CD4-positive, alpha-beta T cell treated with Interferon alpha-2 for 1 hour (primary cell): ENCODE data around the gene PTPN21.
"Not testable (repeated sequence)": the region's sequence is repeated elsewhere in the genome, so short reads cannot be mapped to it uniquely, and the experiment has no call there.

Experiments
- DNase-seq, 2 donors: peaks; one replicate each; pipeline ENCODE4 v3.0.0-alpha.2; 2020 to 2022

The PTPN21 gene

DNA sequence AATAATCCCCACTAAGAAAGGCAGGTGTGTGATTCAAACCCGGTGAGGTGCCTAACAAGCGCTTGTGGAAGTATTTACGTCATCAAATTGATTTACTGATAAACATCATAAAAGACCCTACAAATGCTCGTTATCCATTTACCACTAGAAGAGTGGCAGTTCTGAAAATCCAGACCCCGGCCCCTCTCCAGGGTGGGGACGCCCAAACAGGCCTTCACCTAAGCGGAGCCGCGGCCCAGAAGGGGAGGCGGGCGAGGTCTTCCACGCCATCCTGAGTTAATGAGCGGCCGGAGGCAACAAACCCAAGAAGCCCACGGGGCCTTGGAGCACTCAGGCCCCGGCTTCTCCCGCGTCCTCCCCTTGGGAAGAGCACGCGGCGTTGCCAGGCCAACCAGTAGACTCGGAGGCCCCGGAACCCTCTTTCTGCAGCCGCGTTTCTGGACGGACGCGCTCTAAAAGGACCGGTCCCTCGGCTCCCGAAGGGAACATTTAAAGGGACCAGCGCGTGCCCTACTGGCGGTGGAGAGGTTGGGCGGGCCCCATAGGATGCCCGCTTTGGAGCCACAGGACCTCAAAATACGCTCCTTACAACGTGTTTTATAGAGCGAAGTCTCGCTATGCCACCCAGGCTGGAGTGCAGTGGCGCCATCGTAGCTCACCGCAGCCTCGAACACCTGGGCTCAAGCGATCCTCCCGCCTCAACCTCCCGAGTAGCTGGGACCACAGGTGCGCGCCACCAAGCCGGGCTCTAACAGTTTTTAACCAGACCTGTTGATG, 3.5 kb downstream of the PTPN21 start:
- peak; percentile 33 to 52 for DNase-seq

GRCh38 chr14:88550078-88550477, 4.7 kb downstream of the PTPN21 start:
- no peak for DNase-seq

GRCh38 chr14:88547386-88547780, 7.4 kb downstream of the PTPN21 start:
- no peak for DNase-seq

GRCh38 chr14:88546621-88547385, 8.0 kb downstream of the PTPN21 start:
- no peak for DNase-seq

DNA sequence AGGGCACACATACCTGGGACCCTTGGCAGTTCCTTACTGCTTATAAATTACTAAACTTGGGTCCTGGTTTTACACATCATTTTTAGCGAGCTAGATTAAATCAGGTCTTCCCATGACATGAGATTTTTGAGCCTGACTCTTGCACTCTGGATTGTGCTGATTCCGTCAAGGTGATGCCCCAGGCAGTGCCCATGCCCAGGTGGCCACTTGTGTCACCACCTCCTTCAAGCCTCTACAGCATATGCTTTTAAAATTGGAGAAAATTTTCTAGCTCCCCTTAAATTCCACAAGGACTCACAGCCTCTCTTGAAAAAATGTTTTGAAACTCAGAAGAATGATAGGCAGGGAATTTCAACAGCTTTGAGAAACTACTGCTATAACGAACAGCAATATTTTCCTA, 9.6 kb downstream of the PTPN21 start:
- DNase-seq = no peak

DNA sequence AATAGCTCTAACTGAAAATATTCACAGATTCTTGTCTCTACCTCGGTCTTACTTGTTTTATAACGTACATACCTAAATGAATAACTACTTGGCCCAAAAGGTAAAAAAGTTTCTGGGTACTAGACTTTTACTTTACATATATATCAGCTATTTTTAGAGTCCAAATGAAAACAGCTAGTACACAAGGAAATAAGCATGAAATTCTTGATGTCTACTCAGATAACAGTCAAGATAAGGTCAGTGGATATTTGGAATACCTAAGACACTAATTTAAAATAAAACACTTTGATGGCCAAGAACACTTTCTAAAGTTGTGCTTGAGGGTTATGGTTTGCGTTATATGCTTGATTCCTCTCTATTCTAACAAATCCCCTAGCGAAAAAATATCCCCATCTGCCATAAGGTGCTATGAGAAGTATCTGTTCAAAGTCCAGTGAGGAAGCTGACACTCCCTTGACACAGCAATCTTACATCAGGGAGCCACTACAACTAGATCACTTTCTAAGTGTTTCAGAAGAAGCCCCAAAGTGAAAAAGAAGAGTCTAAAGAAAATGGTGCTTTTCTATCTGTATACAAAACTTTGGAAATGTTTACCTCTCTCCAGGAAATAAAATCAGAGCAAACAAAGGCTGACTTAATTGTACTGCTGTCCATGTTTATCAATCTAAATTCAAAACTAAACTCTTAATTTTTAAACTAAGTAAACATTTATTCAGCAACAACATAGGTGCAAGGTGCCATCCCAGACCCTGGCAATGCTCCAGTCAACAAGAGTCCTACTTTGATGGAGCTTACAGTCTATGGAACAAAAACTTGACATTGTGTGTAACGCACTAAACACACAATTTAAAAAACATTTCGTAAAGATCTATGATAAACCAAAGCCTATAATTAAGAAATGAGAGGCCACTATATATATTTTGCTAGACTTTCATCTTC, 11.7 kb downstream of the PTPN21 start:
- DNase-seq = no peak

GRCh38 chr14:88541324-88541723, 13.5 kb downstream of the PTPN21 start:
- no peak for DNase-seq

GRCh38 chr14:88535813-88536212, 19.0 kb downstream of the PTPN21 start:
- DNase-seq = no peak

- DNase-seq = no peak
Measured at GRCh38 chr14:88535149-88535548, 19.7 kb downstream of the PTPN21 start.

GRCh38 chr14:88533064-88533602, 21.7 kb downstream of the PTPN21 start:
- no peak for DNase-seq

DNA sequence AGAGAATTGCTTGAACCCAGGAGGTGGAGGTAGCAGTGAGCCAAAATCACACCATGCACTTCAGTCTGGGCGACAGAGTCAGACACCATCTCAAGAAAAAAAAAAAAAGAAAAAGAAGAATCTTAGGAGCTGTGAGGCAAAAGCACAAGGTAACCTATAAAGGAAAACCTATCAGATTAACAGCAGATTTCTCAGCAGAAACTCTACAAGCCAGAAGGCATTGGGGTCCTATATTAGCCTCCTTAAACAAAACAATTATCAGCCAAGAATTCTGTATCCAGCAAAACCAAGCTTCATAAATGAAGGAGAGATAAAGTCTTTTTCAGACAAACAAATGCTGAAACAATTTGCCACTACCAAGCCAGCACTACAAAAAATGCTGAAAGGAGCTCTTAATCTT, 24.9 kb downstream of the PTPN21 start:
- DNase-seq = not testable (repeated sequence)

DNA sequence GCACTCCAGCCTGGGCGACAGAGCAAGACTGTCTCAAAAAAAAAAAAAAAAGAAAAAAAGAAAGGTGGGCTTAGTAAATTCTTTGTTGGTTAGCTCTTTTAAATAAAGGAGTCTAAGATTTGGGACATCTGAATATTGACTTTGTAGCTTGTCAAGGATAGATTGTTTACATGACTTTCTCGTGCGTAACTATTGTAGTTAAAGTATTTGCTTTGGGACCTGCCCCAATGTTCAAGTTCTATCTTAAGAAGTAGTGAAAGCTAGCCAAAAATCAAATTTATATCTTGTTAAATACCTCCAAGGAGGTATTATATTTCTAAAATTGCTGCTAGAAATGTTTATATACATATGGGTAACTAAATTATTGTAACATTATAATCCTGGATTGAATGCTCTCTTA, 32.4 kb downstream of the PTPN21 start:
- no peak for DNase-seq

- DNase-seq = no peak
Measured at GRCh38 chr14:88521818-88522217, 33.0 kb downstream of the PTPN21 start.

DNA sequence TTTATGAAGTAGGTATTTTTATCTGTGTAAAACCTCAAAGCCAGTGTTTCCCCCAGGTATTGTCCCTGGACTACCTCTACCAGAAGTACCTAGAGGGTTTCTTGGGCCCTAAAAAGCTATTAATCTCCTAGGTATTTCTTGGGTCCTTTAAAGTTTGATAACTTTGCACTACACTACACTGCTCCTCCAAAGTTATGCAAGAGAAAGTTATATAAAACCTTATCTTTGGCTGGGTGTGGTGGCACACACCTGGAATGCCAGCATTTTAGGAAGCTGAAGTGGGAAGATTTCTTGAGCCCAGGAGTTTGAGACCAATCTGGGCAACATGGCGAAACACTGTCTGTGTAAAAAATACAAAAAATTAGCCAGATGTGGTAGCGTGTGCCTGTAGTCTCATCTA, 34.9 kb downstream of the PTPN21 start:
- DNase-seq = no peak

DNA sequence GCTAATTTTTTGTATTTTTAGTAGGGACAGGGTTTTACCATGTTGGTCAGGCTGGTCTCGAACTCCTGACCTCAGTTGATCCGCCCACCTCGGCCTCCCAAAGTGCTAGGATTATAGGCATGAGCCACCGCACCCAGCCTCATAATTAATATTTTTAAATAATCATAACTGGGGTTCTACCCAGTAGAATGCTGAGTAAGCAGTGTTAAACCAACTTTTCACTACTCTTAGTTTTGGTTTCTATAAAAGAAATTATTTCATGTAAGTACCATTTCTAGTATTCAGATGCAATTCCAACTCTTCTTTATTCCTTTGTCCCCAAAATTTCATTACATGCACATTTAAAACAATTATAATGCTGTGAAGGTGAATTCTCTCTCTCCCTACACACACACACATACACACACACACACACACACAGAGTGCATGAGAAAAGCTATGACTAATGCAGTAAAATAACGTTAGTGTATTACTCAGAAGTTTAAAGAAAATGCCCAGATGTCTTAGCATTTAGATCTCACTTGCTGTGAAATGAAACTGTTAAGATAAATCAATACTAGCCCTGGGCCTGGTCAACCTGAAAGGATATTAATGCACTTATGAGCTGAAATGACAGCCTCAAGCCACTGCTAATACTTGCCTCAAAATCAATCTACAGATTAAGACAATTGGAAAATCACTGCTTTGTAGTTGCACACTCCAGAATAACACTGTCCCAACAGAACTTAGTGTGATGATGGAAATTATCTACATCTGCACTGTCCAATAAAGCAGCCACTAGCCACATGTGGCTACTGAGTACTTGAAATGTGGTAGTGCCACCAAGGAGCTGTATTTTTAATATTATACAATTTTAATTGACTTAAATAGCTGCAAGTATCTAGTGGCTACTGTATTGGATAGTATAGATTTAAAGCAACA, 36.0 kb downstream of the PTPN21 start:
- no peak for DNase-seq

- no peak for DNase-seq
Measured at GRCh38 chr14:88516861-88517357, 37.9 kb downstream of the PTPN21 start.

DNA sequence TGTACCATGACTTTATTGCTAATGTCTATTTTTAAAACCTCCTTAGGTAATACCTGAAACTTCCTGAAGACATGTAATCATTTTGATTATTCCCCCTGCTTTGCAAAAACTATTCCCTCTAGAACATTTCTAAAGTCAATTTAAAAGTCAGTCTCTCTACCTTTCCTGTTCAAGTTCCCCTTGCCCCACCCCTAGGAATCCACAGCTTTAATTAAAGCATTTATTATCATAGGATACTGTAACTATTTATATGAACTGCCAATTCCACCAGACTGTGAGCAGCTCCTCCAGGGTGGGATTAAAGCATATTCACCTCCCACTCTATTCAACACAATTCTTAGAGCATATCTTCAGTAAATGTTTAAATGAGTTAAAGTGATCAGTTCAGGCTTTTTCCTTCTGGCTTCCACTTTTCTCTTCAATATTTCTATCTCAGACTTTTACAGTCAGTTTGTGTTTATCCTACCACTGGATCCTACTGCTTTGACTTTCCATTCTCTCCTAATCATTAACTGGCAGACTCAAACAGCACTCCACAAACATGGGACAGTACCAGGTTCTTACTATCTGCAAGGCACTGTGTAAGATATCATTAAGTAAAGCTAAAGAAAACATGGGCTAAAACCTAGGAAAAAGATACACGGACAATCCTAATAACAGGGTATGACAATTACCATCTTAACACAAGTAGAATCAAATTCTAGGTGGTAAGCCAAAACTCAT, 39.1 kb downstream of the PTPN21 start:
- DNase-seq = no peak

DNA sequence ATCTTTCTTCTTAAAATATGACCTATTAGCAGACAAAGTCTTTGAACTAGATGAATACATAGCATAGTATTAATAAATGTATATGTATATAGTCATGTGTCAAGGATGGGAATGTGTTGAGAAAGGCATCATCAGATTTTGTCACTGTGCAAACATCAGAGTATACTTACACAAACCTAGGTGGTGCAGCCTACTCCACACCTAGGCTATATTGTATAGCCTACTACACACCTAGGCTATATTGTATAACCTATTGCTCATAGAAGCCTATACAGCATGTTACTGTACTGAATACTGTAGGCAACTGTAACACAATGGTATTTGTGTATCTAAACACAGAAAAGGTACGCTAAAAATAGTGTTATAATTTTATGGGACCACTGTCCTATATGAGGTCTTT, 47.6 kb downstream of the PTPN21 start:
- no peak for DNase-seq

GRCh38 chr14:88505621-88506020, 49.2 kb downstream of the PTPN21 start:
- DNase-seq = no peak

DNA sequence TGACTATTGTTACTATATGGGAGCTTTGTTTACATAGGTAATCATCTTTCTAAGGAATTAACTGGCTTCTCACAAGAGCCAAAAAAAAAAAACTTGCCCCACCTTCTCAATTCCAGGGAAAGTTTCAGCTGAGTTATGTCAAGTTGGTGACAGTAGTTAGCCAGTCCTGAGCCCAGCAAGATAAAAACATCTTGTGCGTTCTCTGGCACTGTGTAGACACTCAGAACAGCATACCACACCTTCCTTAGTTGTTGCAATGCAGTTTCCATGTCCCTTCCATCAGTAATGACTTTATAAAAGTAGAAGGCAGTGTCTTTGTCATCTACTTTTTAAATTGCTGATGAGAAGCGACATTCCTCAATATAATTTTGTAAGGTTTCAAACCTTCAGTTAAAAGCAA, 50.2 kb downstream of the PTPN21 start:
- no peak for DNase-seq
